Fibroblast of skin of back (primary cell): ENCODE results near the gene SPATA2L.

Experiments
- DNase-seq: peaks from one replicate; pipeline ENCODE4 v3.0.0-alpha.2; 2013

The SPATA2L gene

GRCh38 chr16:89727406-89728120, 26.1 kb upstream of the SPATA2L start:
- no peak for DNase-seq

- no peak for DNase-seq
Observed at GRCh38 chr16:89723279-89724250, 22.1 kb upstream of the SPATA2L start.

- DNase-seq = no peak
Observed at GRCh38 chr16:89722392-89723278, 21.1 kb upstream of the SPATA2L start.

GRCh38 chr16:89721546-89722391, 20.3 kb upstream of the SPATA2L start:
- DNase-seq = peak; percentile 46

GRCh38 chr16:89720813-89721545, 19.5 kb upstream of the SPATA2L start, which contains the start of the genes VPS9D1 and ZNF276:
Gene VPS9D1 (minus strand): TSS chr16:89720898. CDS start chr16:89720861, 37 bp downstream.
Gene ZNF276 (plus strand): TSS chr16:89721537. CDS start chr16:89721641, 104 bp downstream.
- peak; percentile 81 for DNase-seq

GRCh38 chr16:89720551-89720812, 19.0 kb upstream of the SPATA2L start:
- DNase-seq = no peak

GRCh38 chr16:89717688-89718505, 16.4 kb upstream of the SPATA2L start:
- no peak for DNase-seq

- DNase-seq = no peak
Observed at GRCh38 chr16:89716916-89717687, 15.6 kb upstream of the SPATA2L start.

- no peak for DNase-seq
Observed at GRCh38 chr16:89716493-89716892, 15.0 kb upstream of the SPATA2L start.

- no peak for DNase-seq
Observed at GRCh38 chr16:89712274-89712781, 10.8 kb upstream of the SPATA2L start.

- peak; percentile 48 for DNase-seq
Observed at GRCh38 chr16:89711601-89712273, 10.2 kb upstream of the SPATA2L start.

- no peak for DNase-seq
Observed at GRCh38 chr16:89710709-89711564, 9.4 kb upstream of the SPATA2L start.

- DNase-seq = no peak
Observed at GRCh38 chr16:89709716-89710432, 8.4 kb upstream of the SPATA2L start.

- DNase-seq = no peak
Observed at GRCh38 chr16:89709166-89709565, 7.7 kb upstream of the SPATA2L start.

- DNase-seq = no peak
Observed at GRCh38 chr16:89708481-89708931, 7.0 kb upstream of the SPATA2L start.

GRCh38 chr16:89707695-89708094, 6.2 kb upstream of the SPATA2L start:
- DNase-seq = no peak
